Sigmoid colon (tissue), 7 donors: ENCODE results near the gene COL3A1. TPM values are rescaled to one million over a fixed set of nuclear protein-coding genes. Genes with fewer than 3 reads are reported as not detected.

ENCODE experiments used
- DNase-seq: peaks from one replicate; pipeline ENCODE4 v3.0.0-alpha.2; 2019
- H3K27ac ChIP-seq, 4 donors: fragments of 200-600 bp; sonication (generic); one replicate each; pipeline ENCODE4 v1.5.1; 2016 to 2019; ENCODE audit warnings: mild to moderate bottlenecking in 1 of 4
- H3K27me3 ChIP-seq, 3 donors: fragments of 200-600 bp; sonication (generic); one replicate each; pipeline ENCODE4 v1.5.1; 2019; ENCODE audit warnings: mild to moderate bottlenecking in 1 of 3
- H3K36me3 ChIP-seq, 4 donors: fragments of 200-600 bp; sonication (generic); one replicate each; pipeline ENCODE4 v1.5.1; 2016 to 2019
- H3K4me1 ChIP-seq, 4 donors: fragments of 200-600 bp; sonication (generic); one replicate each; pipeline ENCODE4 v1.5.1; 2017 to 2019
- H3K4me3 ChIP-seq, 4 donors: fragments of 200-600 bp; sonication (generic); one replicate each; pipeline ENCODE4 v1.5.1; 2017 to 2019; ENCODE audit warnings: mild to moderate bottlenecking in 2 of 4, moderate library complexity in 1 of 4
- H3K9me3 ChIP-seq, 4 donors: fragments of 200-600 bp in 3 of 4; sonication (generic) in 3 of 4; one replicate each; pipeline versions ENCODE4 v1.5.1 to v1.6.1; 2013 to 2019
- EP300 ChIP-seq, 4 donors: sonication (generic); formaldehyde crosslinking; IDR thresholded peaks; one replicate each; pipeline ENCODE4 v1.6.1; 2017; ENCODE audit warnings: antibody characterized with exemption in 4 of 4
- POLR2A ChIP-seq, 2 donors: fragments of 450-650 bp; IDR thresholded peaks; one replicate each; pipeline ENCODE4 v1.6.1; 2016; ENCODE audit warnings: antibody characterized with exemption in 2 of 2, mild to moderate bottlenecking in 2 of 2, moderate library complexity in 2 of 2
- POLR2AphosphoS5 ChIP-seq, 4 donors: sonication (generic); formaldehyde crosslinking; IDR thresholded peaks; one replicate each; pipeline ENCODE4 v1.6.1; 2017; ENCODE audit warnings: antibody characterized with exemption in 4 of 4
- WGBS, 2 donors: extraction: QIAGEN DNeasy Blood & Tissue Kit; methylation state at CpG; one replicate each; pipeline ENCODE4 v1.1.7; 2013; 5-methylcytosine and 5-hydroxymethylcytosine counted together
- intact Hi-C: fragments of 100-400 bp; cut with DNase I; formaldehyde crosslinking; loops from one replicate; pipeline ENCODE4 v1.15.1; 2023
- polyA plus RNA-seq, 3 donors: library from polyadenylated mRNA; stranded (reverse); fragments of 200-250 nt; gene quantifications; one replicate each; pipeline ENCODE4 v1.2.3, GENCODE V29; 2013
- total RNA-seq, 4 donors: library from RNA; depleted of rRNA; stranded (reverse); fragments of >200 nt; gene quantifications; one replicate each; pipeline ENCODE4 v1.1.0, GENCODE V29; 2016
- TF ChIP-seq, protein P1 (sequence below), 4 experiments: fragments of 450-650 bp in 3 of 4; fragments of 200-600 bp in 1 of 4; IDR thresholded peaks; one replicate each; pipeline ENCODE4 v1.5.1; 2016 to 2019; ENCODE audit warnings: antibody characterized with exemption in 4 of 4, mild to moderate bottlenecking in 3 of 4, moderate library complexity in 2 of 4
- donor health status: healthy with polysubstance abuse.
- donor health status: Bipolar disorder and iron deficiency.
- donor health status: healthy.

COL3A1 gene
- total and polyA plus RNA-seq, 7 donors, result 29.1 to 1,567 (median 294) TPM

- intact Hi-C loops, result loop anchor here (2.0 kb wide), 1 partner anchor 681 kb away; no protein-coding TSS in a partner anchor
- Histone ChIP-seq H3K27ac (peak overlapping the region; percentile 80 to 91 (median 86)), H3K9me3 (no peaks in the 10 kb centered on the region), H3K27me3 (no peaks in the 10 kb centered on the region), H3K36me3 (no peaks in the 10 kb centered on the region), H3K4me3 (peak overlapping the region in 3 of 4 donors; percentile 47 to 62 (median 60)), H3K4me1 (peaks cover 0 to 58% (median 36%) of the 10 kb centered on the region in 4 donors)
- TF ChIP-seq POLR2A (IDR thresholded peaks at IDR 0.05) (no peak), EP300 (IDR thresholded peaks at IDR 0.05) (no peak)
- DNase-seq, result no peak
- WGBS, 2 donors, result 73 to 76% methylated on average over 3 of the region's 3 CpGs
Measured at GRCh38 chr2:188973641-188974040, 532 bp upstream of the COL3A1 start.

GRCh38 chr2:188975497-188976102 lies 1.4 kb downstream of the COL3A1 start:
- peak; percentile 71 to 90 (median 88) for TF ChIP-seq POLR2AphosphoS5 (IDR thresholded peaks at IDR 0.05)
- peak in 1 of 2 donors; percentile 61 for TF ChIP-seq POLR2A (IDR thresholded peaks at IDR 0.05)
- no peak for TF ChIP-seq EP300 (IDR thresholded peaks at IDR 0.05)
- Histone ChIP-seq H3K27me3 (no peaks in the 10 kb centered on the region), H3K36me3 (no peaks in the 10 kb centered on the region), H3K4me3 (peak overlapping the region; percentile 38 to 62 (median 54)), H3K9me3 (no peaks in the 10 kb centered on the region), H3K4me1 (peaks cover 0 to 56% (median 19%) of the 10 kb centered on the region in 4 donors), H3K27ac (peak overlapping the region; percentile 80 to 91 (median 86))
- intact Hi-C loops, result loop anchor here (2.0 to 5.0 kb wide), 4 partner anchors 78 to 683 kb away; no protein-coding TSS in a partner anchor
- peak; percentile 86 for DNase-seq
- WGBS, 2 donors, result 42 to 57% methylated on average over 1 of the region's 1 CpG

GRCh38 chr2:188976545-188977268 lies 2.5 kb downstream of the COL3A1 start:
- Histone ChIP-seq H3K4me3 (peak overlapping the region; percentile 38 to 62 (median 54)), H3K4me1 (peaks cover 0 to 56% (median 16%) of the 10 kb centered on the region in 4 donors), H3K36me3 (no peaks in the 10 kb centered on the region), H3K27ac (peak overlapping the region; percentile 80 to 91 (median 86)), H3K9me3 (no peaks in the 10 kb centered on the region), H3K27me3 (no peaks in the 10 kb centered on the region)
- intact Hi-C loops, result loop anchor here (5.0 kb wide), 3 partner anchors 79 to 399 kb away; no protein-coding TSS in a partner anchor
- TF ChIP-seq, protein P1, sequence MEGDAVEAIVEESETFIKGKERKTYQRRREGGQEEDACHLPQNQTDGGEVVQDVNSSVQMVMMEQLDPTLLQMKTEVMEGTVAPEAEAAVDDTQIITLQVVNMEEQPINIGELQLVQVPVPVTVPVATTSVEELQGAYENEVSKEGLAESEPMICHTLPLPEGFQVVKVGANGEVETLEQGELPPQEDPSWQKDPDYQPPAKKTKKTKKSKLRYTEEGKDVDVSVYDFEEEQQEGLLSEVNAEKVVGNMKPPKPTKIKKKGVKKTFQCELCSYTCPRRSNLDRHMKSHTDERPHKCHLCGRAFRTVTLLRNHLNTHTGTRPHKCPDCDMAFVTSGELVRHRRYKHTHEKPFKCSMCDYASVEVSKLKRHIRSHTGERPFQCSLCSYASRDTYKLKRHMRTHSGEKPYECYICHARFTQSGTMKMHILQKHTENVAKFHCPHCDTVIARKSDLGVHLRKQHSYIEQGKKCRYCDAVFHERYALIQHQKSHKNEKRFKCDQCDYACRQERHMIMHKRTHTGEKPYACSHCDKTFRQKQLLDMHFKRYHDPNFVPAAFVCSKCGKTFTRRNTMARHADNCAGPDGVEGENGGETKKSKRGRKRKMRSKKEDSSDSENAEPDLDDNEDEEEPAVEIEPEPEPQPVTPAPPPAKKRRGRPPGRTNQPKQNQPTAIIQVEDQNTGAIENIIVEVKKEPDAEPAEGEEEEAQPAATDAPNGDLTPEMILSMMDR (IDR thresholded peaks at IDR 0.05), result peak in 3 of 4 experiments; percentile 32 to 50 (median 42)
- TF ChIP-seq POLR2A (IDR thresholded peaks at IDR 0.05), result no peak
- peak; percentile 79 to 91 (median 88) for TF ChIP-seq POLR2AphosphoS5 (IDR thresholded peaks at IDR 0.05)
- TF ChIP-seq EP300 (IDR thresholded peaks at IDR 0.05), result peak; percentile 6 to 85 (median 64)
- DNase-seq, result no peak
- 30 to 60% methylated on average over 8 of the region's 8 CpGs for WGBS, 2 donors

DNA sequence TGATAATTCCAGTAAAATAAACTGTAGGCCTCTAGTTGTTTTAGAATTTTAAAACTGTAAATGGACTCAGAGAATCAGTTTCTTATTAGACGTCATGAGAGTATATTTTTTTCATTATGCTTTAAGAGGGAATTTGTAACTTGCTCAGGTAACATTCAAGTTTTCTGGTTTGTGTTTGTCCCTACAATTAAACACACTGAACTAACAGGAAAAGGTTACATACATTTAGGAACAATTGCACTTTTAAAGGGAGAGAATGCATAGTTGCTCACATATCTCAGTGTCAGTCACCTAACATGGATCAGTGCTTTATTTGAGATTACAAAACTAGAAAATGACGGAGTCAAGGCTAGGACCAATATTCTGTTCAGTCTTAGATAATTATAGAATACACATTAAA lies 3.1 kb downstream of the COL3A1 start:
- H3K27me3 ChIP-seq, result no peaks in the 10 kb centered on the region
- H3K36me3 ChIP-seq, result no peaks in the 10 kb centered on the region
- intact Hi-C loops, result loop anchor here (5.0 kb wide), 3 partner anchors 80 to 400 kb away; no protein-coding TSS in a partner anchor
- WGBS, 2 donors, result 69 to 77% methylated on average over 2 of the region's 2 CpGs
- peak overlapping the region; percentile 80 to 91 (median 86) for H3K27ac ChIP-seq
- TF ChIP-seq POLR2A (IDR thresholded peaks at IDR 0.05) (no peak), EP300 (IDR thresholded peaks at IDR 0.05) (no peak), POLR2AphosphoS5 (IDR thresholded peaks at IDR 0.05) (no peak)
- TF ChIP-seq, protein P1 (IDR thresholded peaks at IDR 0.05), result no peak
- H3K4me3 ChIP-seq, result peak overlapping the region; percentile 38 to 62 (median 54)
- DNase-seq, result no peak
- H3K9me3 ChIP-seq, result no peaks in the 10 kb centered on the region
- H3K4me1 ChIP-seq, result peaks cover 0 to 56% (median 16%) of the 10 kb centered on the region in 4 donors

- intact Hi-C loops, result loop anchor here (1.0 to 5.0 kb wide), 4 partner anchors 81 to 401 kb away; no protein-coding TSS in a partner anchor
- no peaks in the 10 kb centered on the region for H3K27me3 ChIP-seq
- peaks cover 0 to 58% (median 24%) of the 10 kb centered on the region in 4 donors for H3K4me1 ChIP-seq
- H3K27ac ChIP-seq, result peak overlapping the region; percentile 80 to 91 (median 86)
- 12 to 31% methylated on average over 6 of the region's 6 CpGs for WGBS, 2 donors
- DNase-seq, result no peak
- TF ChIP-seq EP300 (IDR thresholded peaks at IDR 0.05), result peak; percentile 1 to 87 (median 79)
- TF ChIP-seq, protein P1 (IDR thresholded peaks at IDR 0.05), result no peak
- no peak for TF ChIP-seq POLR2A (IDR thresholded peaks at IDR 0.05)
- TF ChIP-seq POLR2AphosphoS5 (IDR thresholded peaks at IDR 0.05), result peak; percentile 93 to 98 (median 96)
- H3K9me3 ChIP-seq, result no peaks in the 10 kb centered on the region
- no peaks in the 10 kb centered on the region for H3K36me3 ChIP-seq
- H3K4me3 ChIP-seq, result peak overlapping the region; percentile 1 to 62 (median 54)
Measured at GRCh38 chr2:188978291-188979081, 4.3 kb downstream of the COL3A1 start.
